Posterior cingulate gyrus (tissue), 11 donors: ENCODE data around the gene RBM25.
"Not testable (repeated sequence)": the region's sequence is repeated elsewhere in the genome, so short reads cannot be mapped to it uniquely, and the experiment has no call there.

Experiments used
- DNase-seq, 10 donors: peaks; one replicate each; pipeline versions ENCODE4 v3.0.0 to v3.0.0-alpha.2; 2020 to 2021; ENCODE audit warnings: mixed read lengths in 3 of 10
- intact Hi-C: fragments of 100-400 bp; cut with DNase I; formaldehyde crosslinking; loops from one replicate; pipeline ENCODE4 v1.15.1; 2023

Gene RBM25

GRCh38 chr14:73058224-73058921 is at the start of gene RBM25:
Gene RBM25, plus strand, starts transcription at chr14:73058534. Its CDS starts 13,108 bp downstream, at chr14:73071642.
- peak; percentile 93 to 99 (median 96) for DNase-seq
- intact Hi-C loops = loop anchor here (1.0 to 10.0 kb wide), 3 partner anchors 31 to 226 kb away; partner anchors contain the start of gene ZFYVE1

GRCh38 chr14:73011189-73011588 is 47.1 kb upstream of the RBM25 start:
- intact Hi-C loops = not testable (repeated sequence)

GRCh38 chr14:73014105-73014504 is 44.2 kb upstream of the RBM25 start:
- intact Hi-C loops = no loop called here
- DNase-seq = no peak

More at GRCh38 chr14:73011189-73011588, 47.1 kb upstream of the RBM25 start:
- peak in 1 of 10 donors; percentile 50 for DNase-seq

GRCh38 chr14:73015552-73015951 is 42.8 kb upstream of the RBM25 start:
- peak in 1 of 10 donors; percentile 27 for DNase-seq
- intact Hi-C loops = not testable (repeated sequence)

GRCh38 chr14:73016011-73016410 is 42.3 kb upstream of the RBM25 start:
- DNase-seq, intact Hi-C loops: not testable (repeated sequence)

GRCh38 chr14:73022051-73022450 is 36.3 kb upstream of the RBM25 start:
- DNase-seq = no peak
- intact Hi-C loops = no loop called here

- no peak for DNase-seq
- intact Hi-C loops = no loop called here
These were observed 32.8 kb upstream of the RBM25 start for GRCh38 chr14:73025544-73025943.

- intact Hi-C loops = no loop called here
- DNase-seq = peak in 1 of 10 donors; percentile 20
These were observed 32.0 kb upstream of the RBM25 start for GRCh38 chr14:73026243-73026844.

GRCh38 chr14:73026845-73027542 is 31.3 kb upstream of the RBM25 start, which contains the start of gene ZFYVE1:
Gene ZFYVE1, minus strand, starts transcription at chr14:73027106. Its CDS starts 2,598 bp downstream, at chr14:73024508.
- DNase-seq = peak; percentile 96 to 100 (median 98)
- intact Hi-C loops = loop anchor here (1.0 kb wide), 1 partner anchor 31 kb away; the partner anchor contains the start of gene RBM25

- intact Hi-C loops = loop anchor here (1.0 kb wide), 1 partner anchor 31 kb away; the partner anchor contains the start of gene RBM25
- DNase-seq = no peak
These were observed 30.8 kb upstream of the RBM25 start for GRCh38 chr14:73027546-73027945.

GRCh38 chr14:73027984-73028383 is 30.4 kb upstream of the RBM25 start:
- intact Hi-C loops = loop anchor here (1.0 kb wide), 1 partner anchor 30 kb away; the partner anchor contains the start of gene RBM25
- no peak for DNase-seq

- intact Hi-C loops, DNase-seq: not testable (repeated sequence)
These were observed 21.5 kb upstream of the RBM25 start for GRCh38 chr14:73036706-73037450.

- intact Hi-C loops = no loop called here
- DNase-seq = no peak
These were observed 10.5 kb upstream of the RBM25 start for GRCh38 chr14:73047808-73048207.

GRCh38 chr14:73049428-73049827 is 8.9 kb upstream of the RBM25 start:
- intact Hi-C loops = no loop called here
- DNase-seq = no peak

- intact Hi-C loops = loop anchor here (10.0 kb wide), 1 partner anchor 230 kb away; no protein-coding TSS in a partner anchor
- no peak for DNase-seq
These were observed 3.1 kb upstream of the RBM25 start for GRCh38 chr14:73055251-73055650.

GRCh38 chr14:73057944-73058223 is 450 bp upstream of the RBM25 start:
- intact Hi-C loops = loop anchor here (1.0 to 10.0 kb wide), 3 partner anchors 31 to 227 kb away; partner anchors contain the start of gene ZFYVE1
- no peak for DNase-seq

GRCh38 chr14:73058922-73059673 is 764 bp downstream of the RBM25 start:
- intact Hi-C loops = loop anchor here (1.0 to 10.0 kb wide), 3 partner anchors 32 to 226 kb away; partner anchors contain the start of gene ZFYVE1
- DNase-seq = peak in 3 of 10 donors; percentile 14 to 30 (median 20)

GRCh38 chr14:73069585-73069984 is 11.3 kb downstream of the RBM25 start:
- DNase-seq = no peak
- intact Hi-C loops = no loop called here

GRCh38 chr14:73091044-73091443 is 32.7 kb downstream of the RBM25 start:
- intact Hi-C loops = no loop called here
- no peak for DNase-seq
